Measurements from ENCODE around the gene PLA2G4F. TPM values are rescaled to one million over a fixed set of nuclear protein-coding genes. Genes with fewer than 3 reads are reported as not detected.

The PLA2G4F gene
- total RNA-seq, 2 donors from 2014 or later = not detected

- H3K9me3 Mint-ChIP-seq = no peaks in the 10 kb centered on the region
- no peaks in the 10 kb centered on the region for H3K27me3 Mint-ChIP-seq
- no peak overlapping the region for H3K4me3 Mint-ChIP-seq
- no peaks in the 10 kb centered on the region for H3K36me3 Mint-ChIP-seq (ENCODE audit: low read depth)
- ATAC-seq (replicated peaks) = no peak
- no peaks in the 10 kb centered on the region for H3K4me1 Mint-ChIP-seq
- H3K27ac Mint-ChIP-seq = no peak overlapping the region
Measured at GRCh38 chr15:42146551-42147430, 9.6 kb downstream of the PLA2G4F start.

GRCh38 chr15:42145546-42146455 is 10.6 kb downstream of the PLA2G4F start:
- no peaks in the 10 kb centered on the region for H3K4me1 Mint-ChIP-seq

GRCh38 chr15:42144841-42145375 is 11.5 kb downstream of the PLA2G4F start:
- no peak for ATAC-seq (replicated peaks)
- H3K27ac Mint-ChIP-seq = no peak overlapping the region
- no peaks in the 10 kb centered on the region for H3K4me1 Mint-ChIP-seq

More at GRCh38 chr15:42145546-42146455, 10.6 kb downstream of the PLA2G4F start:
- no peaks in the 10 kb centered on the region for H3K9me3 Mint-ChIP-seq
- no peak overlapping the region for H3K4me3 Mint-ChIP-seq
- H3K27me3 Mint-ChIP-seq = no peaks in the 10 kb centered on the region
- no peaks in the 10 kb centered on the region for H3K36me3 Mint-ChIP-seq (ENCODE audit: low read depth)
- H3K27ac Mint-ChIP-seq = no peak overlapping the region
- no peak for ATAC-seq (replicated peaks)

GRCh38 chr15:42143866-42144625 is 12.4 kb downstream of the PLA2G4F start:
- H3K9me3 Mint-ChIP-seq = no peaks in the 10 kb centered on the region
- H3K27me3 Mint-ChIP-seq = no peaks in the 10 kb centered on the region
- H3K4me3 Mint-ChIP-seq = no peak overlapping the region
- H3K27ac Mint-ChIP-seq = no peak overlapping the region
- no peaks in the 10 kb centered on the region for H3K36me3 Mint-ChIP-seq (ENCODE audit: low read depth)
- ATAC-seq (replicated peaks) = no peak
- no peaks in the 10 kb centered on the region for H3K4me1 Mint-ChIP-seq

More at GRCh38 chr15:42144841-42145375, 11.5 kb downstream of the PLA2G4F start:
- Mint-ChIP-seq H3K4me3 (no peak overlapping the region), H3K36me3 (ENCODE audit: low read depth) (no peaks in the 10 kb centered on the region), H3K27me3 (no peaks in the 10 kb centered on the region), H3K9me3 (no peaks in the 10 kb centered on the region)

GRCh38 chr15:42143356-42143755 is 13.1 kb downstream of the PLA2G4F start:
- Mint-ChIP-seq H3K27me3 (no peaks in the 10 kb centered on the region), H3K36me3 (ENCODE audit: low read depth) (no peaks in the 10 kb centered on the region), H3K9me3 (no peaks in the 10 kb centered on the region), H3K27ac (no peak overlapping the region), H3K4me3 (no peak overlapping the region), H3K4me1 (no peaks in the 10 kb centered on the region)
- ATAC-seq (replicated peaks) = no peak

- Mint-ChIP-seq H3K27ac (no peak overlapping the region), H3K27me3 (no peaks in the 10 kb centered on the region), H3K4me1 (peaks cover 6% of the 10 kb centered on the region), H3K36me3 (ENCODE audit: low read depth) (no peaks in the 10 kb centered on the region), H3K4me3 (no peak overlapping the region), H3K9me3 (no peaks in the 10 kb centered on the region)
- ATAC-seq (replicated peaks) = no peak
Measured at GRCh38 chr15:42141795-42142667, 14.4 kb downstream of the PLA2G4F start.

- Mint-ChIP-seq H3K4me1 (peaks cover 10% of the 10 kb centered on the region), H3K36me3 (ENCODE audit: low read depth) (no peaks in the 10 kb centered on the region), H3K27ac (no peak overlapping the region), H3K9me3 (no peaks in the 10 kb centered on the region), H3K4me3 (no peak overlapping the region), H3K27me3 (no peaks in the 10 kb centered on the region)
- no peak for ATAC-seq (replicated peaks)
Measured at GRCh38 chr15:42141246-42141645, 15.2 kb downstream of the PLA2G4F start.

GRCh38 chr15:42140383-42141070 is 15.9 kb downstream of the PLA2G4F start:
- ATAC-seq (replicated peaks) = no peak
- Mint-ChIP-seq H3K9me3 (no peaks in the 10 kb centered on the region), H3K27me3 (no peaks in the 10 kb centered on the region), H3K4me1 (peaks cover 10% of the 10 kb centered on the region), H3K36me3 (ENCODE audit: low read depth) (no peaks in the 10 kb centered on the region), H3K27ac (no peak overlapping the region), H3K4me3 (no peak overlapping the region)

- Mint-ChIP-seq H3K4me3 (no peak overlapping the region), H3K27me3 (no peaks in the 10 kb centered on the region), H3K36me3 (ENCODE audit: low read depth) (no peaks in the 10 kb centered on the region), H3K27ac (peak overlapping the region; percentile 1), H3K9me3 (no peaks in the 10 kb centered on the region), H3K4me1 (peaks cover 10% of the 10 kb centered on the region)
- ATAC-seq (replicated peaks) = no peak
Measured at GRCh38 chr15:42139596-42139995, 16.8 kb downstream of the PLA2G4F start.

GRCh38 chr15:42138968-42139386 is 17.5 kb downstream of the PLA2G4F start:
- no peak for ATAC-seq (replicated peaks)
- no peak overlapping the region for H3K27ac Mint-ChIP-seq
- H3K9me3 Mint-ChIP-seq = no peaks in the 10 kb centered on the region
- H3K36me3 Mint-ChIP-seq (ENCODE audit: low read depth) = no peaks in the 10 kb centered on the region
- no peak overlapping the region for H3K4me3 Mint-ChIP-seq
- H3K4me1 Mint-ChIP-seq = peaks cover 10% of the 10 kb centered on the region
- no peaks in the 10 kb centered on the region for H3K27me3 Mint-ChIP-seq

- no peak overlapping the region for H3K27ac Mint-ChIP-seq
- H3K4me3 Mint-ChIP-seq = no peak overlapping the region
- peaks cover 10% of the 10 kb centered on the region for H3K4me1 Mint-ChIP-seq
- no peaks in the 10 kb centered on the region for H3K27me3 Mint-ChIP-seq
- no peaks in the 10 kb centered on the region for H3K9me3 Mint-ChIP-seq
- ATAC-seq (replicated peaks) = no peak
- no peaks in the 10 kb centered on the region for H3K36me3 Mint-ChIP-seq (ENCODE audit: low read depth)
Measured at GRCh38 chr15:42138411-42138810, 18.0 kb downstream of the PLA2G4F start.

- Mint-ChIP-seq H3K9me3 (no peaks in the 10 kb centered on the region), H3K4me3 (no peak overlapping the region), H3K4me1 (peaks cover 10% of the 10 kb centered on the region), H3K27ac (no peak overlapping the region), H3K27me3 (no peaks in the 10 kb centered on the region), H3K36me3 (ENCODE audit: low read depth) (no peaks in the 10 kb centered on the region)
- peak; percentile 48 for ATAC-seq (replicated peaks)
Measured at GRCh38 chr15:42137461-42138261, 18.8 kb downstream of the PLA2G4F start.
